SK-N-SH treated with all-trans-retinoic acid at 6 μM for 48 hours (cell line): ENCODE measurements around the gene STARD3.

Experiments used
- ATAC-seq: fragments of 200-7000 bp; cut with Tn5 transposase; 3 replicates; pipeline ENCODE4 v1.9.1; 2020; ENCODE audit warnings: mild to moderate bottlenecking, moderate library complexity
- ARNTL ChIP-seq: fragments of 450-650 bp; formaldehyde crosslinking; IDR thresholded peaks from 2 replicates; pipeline ENCODE4 v1.5.0; 2020; ENCODE audit warnings: low read depth, mild to moderate bottlenecking, moderate library complexity, borderline replicate concordance
- BACH2 ChIP-seq: fragments of 250-450 bp; sonication (Bioruptor Pico); IDR thresholded peaks from 2 replicates; pipeline ENCODE4 v1.9.0; 2021; ENCODE audit warnings: mild to moderate bottlenecking, borderline replicate concordance
- CREB5 ChIP-seq: fragments of 250-450 bp; sonication (Bioruptor Pico); IDR thresholded peaks from 2 replicates; pipeline ENCODE4 v1.5.1; 2020; ENCODE audit warnings: low read depth, mild to moderate bottlenecking, moderate library complexity
- CSDC2 ChIP-seq: fragments of 250-450 bp; sonication (Bioruptor Pico); IDR thresholded peaks from 2 replicates; pipeline ENCODE4 v1.5.0; 2020; ENCODE audit warnings: mild to moderate bottlenecking, moderate library complexity
- ESRRG ChIP-seq: fragments of 250-450 bp; sonication (Bioruptor Pico); IDR thresholded peaks from 2 replicates; pipeline ENCODE4 v1.6.1; 2021; ENCODE audit warnings: mild to moderate bottlenecking
- GLIS3 ChIP-seq: fragments of 250-450 bp; sonication (Bioruptor Pico); IDR thresholded peaks from 2 replicates; pipeline ENCODE4 v1.5.0; 2020; ENCODE audit warnings: mild to moderate bottlenecking, moderate library complexity
- ISL1 ChIP-seq: fragments of 250-450 bp; sonication (Bioruptor Pico); IDR thresholded peaks from 2 replicates; pipeline ENCODE4 v2.1.2; 2022; ENCODE audit warnings: mild to moderate bottlenecking, moderate library complexity
- OSR1 ChIP-seq: fragments of 250-450 bp; sonication (Bioruptor Pico); IDR thresholded peaks from 2 replicates; pipeline ENCODE4 v1.8.0; 2022; ENCODE audit warnings: moderate library complexity, mild to moderate bottlenecking, inconsistent platforms
- POU6F1 ChIP-seq: fragments of 250-450 bp; sonication (Bioruptor Pico); IDR thresholded peaks from 2 replicates; pipeline ENCODE4 v1.8.0; 2021; ENCODE audit warnings: low read depth, mild to moderate bottlenecking, moderate library complexity, borderline replicate concordance
- PPARA ChIP-seq: fragments of 250-450 bp; sonication (Bioruptor Pico); IDR thresholded peaks from 2 replicates; pipeline ENCODE4 v1.5.0; 2020; ENCODE audit warnings: mild to moderate bottlenecking, borderline replicate concordance
- RARB ChIP-seq: fragments of 250-450 bp; sonication (Bioruptor Pico); IDR thresholded peaks from 2 replicates; pipeline ENCODE4 v1.8.0; 2021; ENCODE audit warnings: mild to moderate bottlenecking, moderate library complexity
- SNAI2 ChIP-seq: fragments of 250-450 bp; sonication (Bioruptor Pico); IDR thresholded peaks from 2 replicates; pipeline ENCODE4 v1.5.0; 2020; ENCODE audit warnings: mild to moderate bottlenecking, moderate library complexity
- TCF4 ChIP-seq: fragments of 250-450 bp; sonication (Bioruptor Pico); IDR thresholded peaks from 2 replicates; pipeline ENCODE4 v1.8.0; 2021; ENCODE audit warnings: mild to moderate bottlenecking, moderate library complexity, borderline replicate concordance
- TOX ChIP-seq: fragments of 250-450 bp; sonication (Bioruptor Pico); IDR thresholded peaks from 2 replicates; pipeline ENCODE4 v1.8.0; 2021; ENCODE audit warnings: mild to moderate bottlenecking, moderate library complexity, borderline replicate concordance
- ZC3H10 ChIP-seq: fragments of 250-450 bp; sonication (Bioruptor Pico); IDR thresholded peaks from 2 replicates; pipeline ENCODE4 v1.5.1; 2021; ENCODE audit warnings: mild to moderate bottlenecking, moderate library complexity
- ZFP3 ChIP-seq: fragments of 250-450 bp; sonication (Bioruptor Pico); IDR thresholded peaks from 2 replicates; pipeline ENCODE4 v1.5.0; 2020; ENCODE audit warnings: mild to moderate bottlenecking, moderate library complexity
- ZFP30 ChIP-seq: fragments of 450-650 bp; formaldehyde crosslinking; IDR thresholded peaks from 2 replicates; pipeline ENCODE4 v1.5.0; 2022; ENCODE audit warnings: mild to moderate bottlenecking, moderate library complexity
- ZNF8 ChIP-seq: fragments of 450-650 bp; formaldehyde crosslinking; IDR thresholded peaks from 2 replicates; pipeline ENCODE4 v1.5.0; 2020; ENCODE audit warnings: mild to moderate bottlenecking, moderate library complexity
- TF ChIP-seq, protein P1 (sequence below): fragments of 250-450 bp; sonication (Bioruptor Pico); IDR thresholded peaks from 2 replicates; pipeline ENCODE4 v1.8.0; 2020; ENCODE audit warnings: mild to moderate bottlenecking, moderate library complexity, borderline replicate concordance
- TF ChIP-seq, protein P2 (sequence below): fragments of 250-450 bp; sonication (Bioruptor Pico); IDR thresholded peaks from 2 replicates; pipeline ENCODE4 v1.5.0; 2020; ENCODE audit warnings: mild to moderate bottlenecking, moderate library complexity

Gene STARD3

DNA sequence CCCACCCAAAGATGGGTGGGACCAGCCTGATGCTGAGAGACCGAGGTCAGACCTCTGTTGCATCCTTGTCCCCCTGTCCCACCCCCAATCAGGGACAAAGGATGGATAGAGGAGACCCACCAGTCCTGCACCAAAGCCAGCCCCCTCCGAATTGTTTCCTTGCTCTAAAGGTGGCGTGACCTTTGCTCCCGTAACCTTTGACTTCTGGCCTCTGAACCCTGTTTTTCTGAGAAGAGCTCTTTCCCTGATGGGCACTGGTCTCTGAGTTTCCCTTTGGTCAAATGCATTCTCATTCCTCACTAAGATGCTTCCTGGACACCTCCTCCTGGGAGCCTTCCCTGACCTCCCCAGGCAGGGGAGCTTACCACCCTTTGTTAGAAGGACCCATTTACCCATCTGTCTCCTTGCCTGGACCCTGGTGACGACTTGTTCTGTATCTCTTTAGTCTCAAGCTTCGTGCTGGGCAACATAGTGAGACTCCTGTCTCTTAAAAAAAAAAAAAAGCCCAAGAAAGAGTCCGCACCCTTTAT lies 23.9 kb upstream of the STARD3 start (continued):
- TF ChIP-seq, protein P1, sequence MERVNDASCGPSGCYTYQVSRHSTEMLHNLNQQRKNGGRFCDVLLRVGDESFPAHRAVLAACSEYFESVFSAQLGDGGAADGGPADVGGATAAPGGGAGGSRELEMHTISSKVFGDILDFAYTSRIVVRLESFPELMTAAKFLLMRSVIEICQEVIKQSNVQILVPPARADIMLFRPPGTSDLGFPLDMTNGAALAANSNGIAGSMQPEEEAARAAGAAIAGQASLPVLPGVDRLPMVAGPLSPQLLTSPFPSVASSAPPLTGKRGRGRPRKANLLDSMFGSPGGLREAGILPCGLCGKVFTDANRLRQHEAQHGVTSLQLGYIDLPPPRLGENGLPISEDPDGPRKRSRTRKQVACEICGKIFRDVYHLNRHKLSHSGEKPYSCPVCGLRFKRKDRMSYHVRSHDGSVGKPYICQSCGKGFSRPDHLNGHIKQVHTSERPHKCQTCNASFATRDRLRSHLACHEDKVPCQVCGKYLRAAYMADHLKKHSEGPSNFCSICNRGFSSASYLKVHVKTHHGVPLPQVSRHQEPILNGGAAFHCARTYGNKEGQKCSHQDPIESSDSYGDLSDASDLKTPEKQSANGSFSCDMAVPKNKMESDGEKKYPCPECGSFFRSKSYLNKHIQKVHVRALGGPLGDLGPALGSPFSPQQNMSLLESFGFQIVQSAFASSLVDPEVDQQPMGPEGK (CRISPR knock-in tag), result no peak
- no peak for TF ChIP-seq SNAI2 (CRISPR knock-in tag)
- TF ChIP-seq BACH2 (CRISPR knock-in tag), result no peak
- TF ChIP-seq GLIS3 (CRISPR knock-in tag), result no peak
- TF ChIP-seq POU6F1 (CRISPR knock-in tag), result no peak

- no peak for ATAC-seq
- no peak for TF ChIP-seq TCF4
- no peak for TF ChIP-seq ZFP30 (CRISPR knock-in tag)
- no peak for TF ChIP-seq POU6F1 (CRISPR knock-in tag)
- TF ChIP-seq GLIS3 (CRISPR knock-in tag), result no peak
- TF ChIP-seq, protein P1 (CRISPR knock-in tag), result no peak
- no peak for TF ChIP-seq PPARA
- no peak for TF ChIP-seq ZC3H10 (CRISPR knock-in tag)
These were observed 22.3 kb upstream of the STARD3 start for GRCh38 chr17:39614545-39615157.

DNA sequence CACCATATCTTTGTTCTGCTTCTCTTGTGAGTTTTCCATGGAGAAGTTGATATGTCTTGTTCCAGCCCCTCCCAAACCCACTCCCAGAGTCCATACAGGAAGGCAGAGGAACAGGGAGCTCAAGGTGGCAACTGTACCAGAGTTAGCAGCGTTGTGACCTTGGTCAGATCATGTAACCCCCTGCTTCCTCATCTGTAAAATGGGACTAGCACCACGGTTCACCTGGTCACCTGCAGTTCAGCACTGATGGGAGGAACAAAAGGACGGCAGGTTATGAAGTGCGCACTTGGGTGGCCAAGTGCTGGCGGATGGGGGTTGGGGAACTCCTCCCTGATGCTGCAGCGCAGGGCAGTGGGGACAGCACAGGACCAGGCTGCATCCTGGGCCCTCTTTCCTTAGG lies 21.5 kb upstream of the STARD3 start:
- no peak for ATAC-seq
- TF ChIP-seq, protein P2, sequence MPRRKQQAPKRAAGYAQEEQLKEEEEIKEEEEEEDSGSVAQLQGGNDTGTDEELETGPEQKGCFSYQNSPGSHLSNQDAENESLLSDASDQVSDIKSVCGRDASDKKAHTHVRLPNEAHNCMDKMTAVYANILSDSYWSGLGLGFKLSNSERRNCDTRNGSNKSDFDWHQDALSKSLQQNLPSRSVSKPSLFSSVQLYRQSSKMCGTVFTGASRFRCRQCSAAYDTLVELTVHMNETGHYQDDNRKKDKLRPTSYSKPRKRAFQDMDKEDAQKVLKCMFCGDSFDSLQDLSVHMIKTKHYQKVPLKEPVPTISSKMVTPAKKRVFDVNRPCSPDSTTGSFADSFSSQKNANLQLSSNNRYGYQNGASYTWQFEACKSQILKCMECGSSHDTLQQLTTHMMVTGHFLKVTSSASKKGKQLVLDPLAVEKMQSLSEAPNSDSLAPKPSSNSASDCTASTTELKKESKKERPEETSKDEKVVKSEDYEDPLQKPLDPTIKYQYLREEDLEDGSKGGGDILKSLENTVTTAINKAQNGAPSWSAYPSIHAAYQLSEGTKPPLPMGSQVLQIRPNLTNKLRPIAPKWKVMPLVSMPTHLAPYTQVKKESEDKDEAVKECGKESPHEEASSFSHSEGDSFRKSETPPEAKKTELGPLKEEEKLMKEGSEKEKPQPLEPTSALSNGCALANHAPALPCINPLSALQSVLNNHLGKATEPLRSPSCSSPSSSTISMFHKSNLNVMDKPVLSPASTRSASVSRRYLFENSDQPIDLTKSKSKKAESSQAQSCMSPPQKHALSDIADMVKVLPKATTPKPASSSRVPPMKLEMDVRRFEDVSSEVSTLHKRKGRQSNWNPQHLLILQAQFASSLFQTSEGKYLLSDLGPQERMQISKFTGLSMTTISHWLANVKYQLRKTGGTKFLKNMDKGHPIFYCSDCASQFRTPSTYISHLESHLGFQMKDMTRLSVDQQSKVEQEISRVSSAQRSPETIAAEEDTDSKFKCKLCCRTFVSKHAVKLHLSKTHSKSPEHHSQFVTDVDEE (CRISPR knock-in tag), result no peak
- TF ChIP-seq RARB (CRISPR knock-in tag) (no peak), PPARA (no peak), CSDC2 (CRISPR knock-in tag) (no peak), GLIS3 (CRISPR knock-in tag) (no peak), ESRRG (CRISPR knock-in tag) (no peak), POU6F1 (CRISPR knock-in tag) (no peak), TOX (no peak), OSR1 (CRISPR knock-in tag) (no peak), ZFP30 (CRISPR knock-in tag) (no peak), CREB5 (CRISPR knock-in tag) (no peak), ZNF8 (no peak), SNAI2 (CRISPR knock-in tag) (no peak), ARNTL (CRISPR knock-in tag) (no peak), ZFP3 (CRISPR knock-in tag) (no peak), ISL1 (CRISPR knock-in tag) (no peak), TCF4 (no peak), ZC3H10 (CRISPR knock-in tag) (no peak), BACH2 (CRISPR knock-in tag) (no peak)
- TF ChIP-seq, protein P1 (CRISPR knock-in tag), result no peak
